Mesothelial cell of epicardium (in vitro differentiated cells): ENCODE measurements around the gene TRIM8. TPM values are rescaled to one million over a fixed set of nuclear protein-coding genes. Genes with fewer than 3 reads are reported as not detected.

Experiments
- DNase-seq, 2 experiments: peaks; one replicate each; pipeline ENCODE4 v3.0.0; 2021; ENCODE audit warnings: low spot score in 2 of 2; ENCODE audit not compliant: unreplicated experiment in 2 of 2
- H3K27ac Mint-ChIP-seq: 2 replicates; pipeline ENCODE4 v1.8.0; 2021; ENCODE audit warnings: mixed read lengths
- H3K27me3 Mint-ChIP-seq: 2 replicates; pipeline ENCODE4 v1.8.0; 2021; ENCODE audit warnings: low read depth, mixed read lengths
- H3K36me3 Mint-ChIP-seq: 2 replicates; pipeline ENCODE4 v1.8.0; 2021; ENCODE audit warnings: mixed read lengths
- H3K4me1 Mint-ChIP-seq: 2 replicates; pipeline ENCODE4 v1.8.0; 2021; ENCODE audit warnings: mixed read lengths
- H3K4me3 Mint-ChIP-seq: 2 replicates; pipeline ENCODE4 v1.8.0; 2021; ENCODE audit warnings: mild to moderate bottlenecking, moderate library complexity, mixed read lengths
- H3K9me3 Mint-ChIP-seq: 2 replicates; pipeline ENCODE4 v1.8.0; 2021; ENCODE audit warnings: mixed read lengths
- total RNA-seq: library from RNA; stranded (reverse); gene quantifications from 3 replicates; pipeline ENCODE4 v1.2.1, GENCODE V29; 2021
- TF ChIP-seq, protein P1 (sequence below): fragments of 200-600 bp; sonication (generic); IDR thresholded peaks from one replicate; pipeline ENCODE4 v1.5.0; 2021; ENCODE audit warnings: antibody characterized with exemption; ENCODE audit not compliant: unreplicated experiment

The TRIM8 gene
- total RNA-seq, 1 donor from 2014 or later = 79.2 TPM

DNA sequence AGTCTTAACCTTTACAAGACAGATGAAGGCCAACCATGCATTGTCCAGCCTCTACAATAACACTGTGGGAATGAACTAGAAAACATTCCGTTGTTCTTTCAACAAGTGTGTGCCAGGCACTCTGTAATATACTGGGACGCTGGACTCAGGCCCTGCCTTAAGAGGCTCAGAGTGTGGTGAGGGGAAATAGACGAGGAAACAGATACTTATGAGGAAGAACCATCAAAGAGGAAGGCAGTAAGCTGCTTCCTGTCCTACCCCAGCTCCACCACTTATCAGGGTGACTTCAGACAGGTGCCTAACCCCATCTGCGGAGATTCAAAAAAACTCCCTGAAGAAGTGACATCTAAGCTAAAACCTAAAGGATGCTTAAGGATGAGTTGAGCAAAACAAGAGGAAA is 8.9 kb upstream of the TRIM8 start:
- Mint-ChIP-seq H3K27ac (peak overlapping the region; percentile 85), H3K36me3 (peaks cover 3% of the 10 kb centered on the region), H3K9me3 (no peaks in the 10 kb centered on the region), H3K4me3 (no peak overlapping the region), H3K4me1 (peaks cover 48% of the 10 kb centered on the region), H3K27me3 (no peaks in the 10 kb centered on the region)
- DNase-seq = no peak
- TF ChIP-seq, protein P1, sequence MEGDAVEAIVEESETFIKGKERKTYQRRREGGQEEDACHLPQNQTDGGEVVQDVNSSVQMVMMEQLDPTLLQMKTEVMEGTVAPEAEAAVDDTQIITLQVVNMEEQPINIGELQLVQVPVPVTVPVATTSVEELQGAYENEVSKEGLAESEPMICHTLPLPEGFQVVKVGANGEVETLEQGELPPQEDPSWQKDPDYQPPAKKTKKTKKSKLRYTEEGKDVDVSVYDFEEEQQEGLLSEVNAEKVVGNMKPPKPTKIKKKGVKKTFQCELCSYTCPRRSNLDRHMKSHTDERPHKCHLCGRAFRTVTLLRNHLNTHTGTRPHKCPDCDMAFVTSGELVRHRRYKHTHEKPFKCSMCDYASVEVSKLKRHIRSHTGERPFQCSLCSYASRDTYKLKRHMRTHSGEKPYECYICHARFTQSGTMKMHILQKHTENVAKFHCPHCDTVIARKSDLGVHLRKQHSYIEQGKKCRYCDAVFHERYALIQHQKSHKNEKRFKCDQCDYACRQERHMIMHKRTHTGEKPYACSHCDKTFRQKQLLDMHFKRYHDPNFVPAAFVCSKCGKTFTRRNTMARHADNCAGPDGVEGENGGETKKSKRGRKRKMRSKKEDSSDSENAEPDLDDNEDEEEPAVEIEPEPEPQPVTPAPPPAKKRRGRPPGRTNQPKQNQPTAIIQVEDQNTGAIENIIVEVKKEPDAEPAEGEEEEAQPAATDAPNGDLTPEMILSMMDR = no peak

DNA sequence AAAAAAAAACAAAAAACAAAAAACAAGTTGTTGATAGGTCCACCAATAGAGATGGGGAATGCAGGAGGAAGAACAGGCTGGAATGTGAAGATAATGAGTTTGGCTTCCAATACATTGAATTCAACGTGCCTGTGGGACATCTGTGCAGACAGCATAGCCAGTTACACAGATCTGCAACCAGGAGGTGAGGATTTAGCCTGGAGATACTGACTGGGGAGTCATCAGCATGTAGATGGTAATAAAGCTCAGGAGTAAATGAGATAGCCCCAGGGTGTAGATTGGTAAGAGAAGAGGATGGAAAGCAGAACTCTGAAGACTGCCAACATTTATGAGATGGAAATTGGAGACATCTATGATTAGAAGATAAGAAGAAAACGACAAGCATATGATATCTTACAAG is 4.7 kb upstream of the TRIM8 start:
- no peaks in the 10 kb centered on the region for H3K9me3 Mint-ChIP-seq
- peaks cover 23% of the 10 kb centered on the region for H3K4me1 Mint-ChIP-seq
- DNase-seq = no peak
- H3K27ac Mint-ChIP-seq = peak overlapping the region; percentile 1
- no peaks in the 10 kb centered on the region for H3K36me3 Mint-ChIP-seq
- no peaks in the 10 kb centered on the region for H3K27me3 Mint-ChIP-seq
- H3K4me3 Mint-ChIP-seq = no peak overlapping the region
- TF ChIP-seq, protein P1 = no peak

DNA sequence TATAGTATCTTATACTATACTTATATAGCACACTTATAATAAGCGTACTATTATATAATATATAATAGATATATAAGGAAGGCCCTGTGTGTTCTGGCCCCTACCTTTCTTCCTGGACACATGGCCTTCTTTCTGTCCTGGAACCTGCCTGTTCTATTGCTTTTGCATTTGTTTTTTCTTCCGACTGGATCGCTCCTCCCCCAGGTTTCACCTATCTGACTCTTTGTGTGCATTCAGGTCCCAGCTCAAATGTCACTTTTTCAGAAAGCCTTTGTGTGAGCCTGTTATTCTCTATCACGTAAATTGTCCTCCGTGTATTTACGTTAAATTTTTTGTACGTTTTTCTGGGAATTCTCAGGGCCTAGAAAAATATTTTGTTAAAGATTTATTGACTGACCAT is 2.9 kb upstream of the TRIM8 start:
- TF ChIP-seq, protein P1 = no peak
- Mint-ChIP-seq H3K27ac (peak overlapping the region; percentile 96), H3K4me3 (peak overlapping the region; percentile 84), H3K27me3 (no peaks in the 10 kb centered on the region), H3K9me3 (no peaks in the 10 kb centered on the region), H3K36me3 (no peaks in the 10 kb centered on the region), H3K4me1 (peaks cover 25% of the 10 kb centered on the region)
- DNase-seq = no peak

DNA sequence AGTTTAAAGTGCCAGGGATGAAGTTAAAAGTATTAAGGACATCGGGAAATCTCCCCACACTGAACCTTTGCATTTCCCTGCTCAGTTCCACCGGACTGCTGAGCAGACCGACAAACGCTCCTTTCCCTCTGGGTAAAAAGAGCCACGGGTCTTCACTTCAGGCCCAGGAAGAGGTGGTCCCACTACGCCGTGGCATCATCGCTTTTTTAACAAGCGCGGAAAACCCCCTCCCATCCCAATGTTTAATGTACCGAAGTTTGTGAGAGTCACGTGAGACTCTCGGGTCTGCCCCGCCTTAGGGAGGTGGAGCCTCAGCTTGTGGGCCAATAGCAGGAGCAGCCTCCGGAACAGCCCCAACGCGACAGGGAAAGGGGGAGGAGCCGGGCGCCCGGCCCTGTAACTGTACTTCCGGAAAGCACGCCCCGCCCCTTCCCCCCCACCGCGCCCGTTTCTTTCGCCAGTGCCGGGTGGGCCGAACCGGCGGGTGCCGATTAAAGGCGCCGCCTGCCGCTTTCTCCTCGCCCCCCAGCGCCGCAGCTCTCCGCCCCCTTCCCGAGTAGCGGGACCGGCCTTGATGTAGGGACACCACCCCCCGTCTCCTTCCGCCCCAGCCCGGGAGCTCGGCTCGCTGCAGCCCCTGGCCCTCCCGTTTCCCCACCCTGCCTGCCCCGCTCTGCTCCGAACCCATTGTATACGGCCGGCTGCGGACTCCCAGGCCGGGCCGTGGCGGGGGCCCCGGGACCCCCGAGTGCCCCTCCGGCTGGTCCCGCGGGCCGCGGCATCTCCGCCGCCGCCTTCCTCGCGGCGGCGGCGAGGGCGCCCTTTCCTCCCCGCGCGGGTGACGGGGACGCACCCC is 2.2 kb upstream of the TRIM8 start:
- Mint-ChIP-seq H3K27me3 (no peaks in the 10 kb centered on the region), H3K9me3 (no peaks in the 10 kb centered on the region), H3K36me3 (no peaks in the 10 kb centered on the region), H3K4me1 (peaks cover 32% of the 10 kb centered on the region), H3K27ac (peak overlapping the region; percentile 96), H3K4me3 (peak overlapping the region; percentile 84)
- TF ChIP-seq, protein P1 = no peak
- DNase-seq = peak; percentile 94 to 98

DNA sequence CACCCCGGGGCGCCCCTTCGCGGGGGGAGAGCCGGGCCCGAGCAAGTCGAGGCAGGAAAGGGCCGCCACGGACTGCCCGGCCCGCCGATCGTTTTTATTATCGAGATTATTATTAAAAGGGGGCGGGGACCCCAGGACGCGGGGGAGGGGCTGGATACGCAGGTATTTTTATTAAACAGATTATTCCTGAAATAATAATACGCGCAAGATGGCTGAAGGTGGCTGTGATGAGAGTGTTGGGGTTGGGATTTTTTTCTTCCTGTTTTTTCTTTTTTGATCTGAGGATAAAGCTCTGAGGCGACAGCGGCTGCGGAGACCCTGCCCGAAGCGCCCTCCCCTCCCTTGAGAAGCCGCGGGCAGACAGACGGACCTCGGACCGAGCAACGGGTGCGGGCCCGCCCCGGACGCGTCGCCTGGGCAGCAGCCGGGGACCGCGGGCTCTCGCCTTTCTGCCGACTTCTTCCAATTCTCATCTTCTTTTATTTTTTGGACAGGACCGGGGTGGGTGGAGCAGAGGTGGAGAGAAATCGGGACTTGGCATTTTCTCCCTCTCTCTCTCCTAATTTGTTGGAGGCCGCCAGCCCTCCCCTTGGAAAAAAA is 1.4 kb upstream of the TRIM8 start:
- Mint-ChIP-seq H3K27ac (peak overlapping the region; percentile 98), H3K4me3 (peak overlapping the region; percentile 91), H3K4me1 (peaks cover 39% of the 10 kb centered on the region), H3K27me3 (no peaks in the 10 kb centered on the region), H3K36me3 (no peaks in the 10 kb centered on the region), H3K9me3 (no peaks in the 10 kb centered on the region)
- TF ChIP-seq, protein P1 = no peak
- peak in 1 of 2 experiments; percentile 65 for DNase-seq
